Kidney epithelial cell (primary cell): ENCODE measurements around the gene KLHL11. TPM values are rescaled to one million over a fixed set of nuclear protein-coding genes. Genes with fewer than 3 reads are reported as not detected.

Experiments
- DNase-seq: peaks from one replicate; pipeline ENCODE4 v3.0.0-alpha.2; 2010; ENCODE audit warnings: low read depth
- H3K27me3 ChIP-seq: 2 replicates; pipeline ENCODE4 v1.6.0; 2011; ENCODE audit warnings: low read length; ENCODE audit not compliant: control insufficient read depth, insufficient read depth
- H3K36me3 ChIP-seq: 2 replicates; pipeline ENCODE4 v1.5.1; 2011; ENCODE audit warnings: low read length; ENCODE audit not compliant: control insufficient read depth, insufficient read depth
- H3K4me3 ChIP-seq: 2 replicates; pipeline ENCODE4 v1.5.1; 2011; ENCODE audit warnings: low read depth, mild to moderate bottlenecking, control low read depth, low read length
- CTCF ChIP-seq: IDR thresholded peaks from 2 replicates; pipeline ENCODE4 v1.5.1; 2011; ENCODE audit warnings: mild to moderate bottlenecking, moderate library complexity, low read length, control low read depth, inconsistent platforms; ENCODE audit not compliant: insufficient read depth, poor library complexity, severe bottlenecking
- total RNA-seq: library from RNA; depleted of rRNA; stranded (reverse); fragments of >200 nt; gene quantifications from 2 replicates; pipeline ENCODE4 v1.2.3, GENCODE V29; 2015

Gene KLHL11
- total RNA-seq, 1 donor from 2014 or later = 29.2 TPM

DNA sequence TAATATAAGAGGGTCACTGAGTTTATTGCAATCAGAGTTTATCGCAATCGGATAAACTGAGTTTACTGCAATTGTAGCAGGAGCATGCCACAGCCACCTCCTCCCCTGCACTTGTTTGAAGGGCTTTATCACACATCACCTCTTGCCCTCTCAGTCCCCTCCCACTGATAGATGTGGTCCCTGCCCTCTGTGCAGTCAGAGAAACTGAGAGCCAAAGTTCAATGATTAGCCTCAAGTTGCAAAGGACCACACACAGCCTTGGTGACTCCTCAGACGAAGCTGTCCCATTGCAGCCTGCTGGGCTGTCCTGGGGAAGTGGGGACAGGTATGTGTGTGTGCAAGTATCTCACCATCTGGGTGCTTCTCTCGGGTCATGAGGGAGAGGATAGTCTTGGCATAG, 39.9 kb upstream of the KLHL11 start:
- no peak for TF ChIP-seq CTCF
- DNase-seq = no peak
- peaks cover 13% of the 10 kb centered on the region for H3K36me3 ChIP-seq
- no peak overlapping the region for H3K4me3 ChIP-seq
- no peaks in the 10 kb centered on the region for H3K27me3 ChIP-seq

GRCh38 chr17:41904242-41904841, 39.1 kb upstream of the KLHL11 start:
- no peak for DNase-seq
- TF ChIP-seq CTCF = no peak
- H3K27me3 ChIP-seq = no peaks in the 10 kb centered on the region
- H3K36me3 ChIP-seq = peaks cover 10% of the 10 kb centered on the region
- no peak overlapping the region for H3K4me3 ChIP-seq

DNA sequence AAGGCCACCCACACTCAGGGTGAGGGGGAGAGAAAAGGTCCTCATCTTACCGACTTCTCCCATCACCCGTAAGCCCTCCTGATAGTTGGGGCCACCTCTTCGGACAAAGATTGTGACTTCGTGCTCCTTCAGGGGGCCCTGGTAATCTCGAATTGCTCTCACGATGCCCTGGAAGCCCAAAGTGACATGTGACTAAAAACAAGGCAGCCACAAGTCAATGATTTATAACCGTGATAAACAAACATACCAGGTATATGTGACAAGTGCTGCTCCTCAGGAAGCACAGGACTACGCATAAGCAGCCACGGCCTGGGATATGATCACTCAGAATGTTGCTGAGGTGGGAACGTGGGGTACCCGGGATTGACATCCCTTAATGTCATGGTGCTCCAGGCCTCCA, 36.4 kb upstream of the KLHL11 start:
- no peak overlapping the region for H3K4me3 ChIP-seq
- no peak for DNase-seq
- TF ChIP-seq CTCF = no peak
- peaks cover 11% of the 10 kb centered on the region for H3K36me3 ChIP-seq
- H3K27me3 ChIP-seq = no peaks in the 10 kb centered on the region

DNA sequence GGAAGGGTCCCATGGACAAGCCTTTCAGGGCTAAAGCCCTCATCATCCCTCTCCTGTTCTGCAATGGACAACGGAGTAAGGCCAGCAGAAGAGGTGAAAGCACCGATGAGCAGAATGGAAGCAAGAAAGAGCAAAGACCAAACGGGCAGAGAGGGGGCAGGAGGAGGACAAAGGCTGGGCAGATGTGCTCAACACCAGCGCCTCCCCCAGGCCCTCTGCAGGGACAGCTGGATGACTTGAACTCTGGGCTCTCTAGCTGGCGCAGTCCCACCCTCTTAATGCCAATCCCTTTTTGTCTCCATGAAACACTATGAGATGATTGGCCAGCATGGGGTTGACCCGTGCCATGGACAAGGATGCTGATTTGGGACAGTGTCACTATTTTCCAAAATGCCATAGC, 31.5 kb upstream of the KLHL11 start:
- TF ChIP-seq CTCF = no peak
- no peaks in the 10 kb centered on the region for H3K27me3 ChIP-seq
- peaks cover 10% of the 10 kb centered on the region for H3K36me3 ChIP-seq
- H3K4me3 ChIP-seq = no peak overlapping the region
- no peak for DNase-seq

DNA sequence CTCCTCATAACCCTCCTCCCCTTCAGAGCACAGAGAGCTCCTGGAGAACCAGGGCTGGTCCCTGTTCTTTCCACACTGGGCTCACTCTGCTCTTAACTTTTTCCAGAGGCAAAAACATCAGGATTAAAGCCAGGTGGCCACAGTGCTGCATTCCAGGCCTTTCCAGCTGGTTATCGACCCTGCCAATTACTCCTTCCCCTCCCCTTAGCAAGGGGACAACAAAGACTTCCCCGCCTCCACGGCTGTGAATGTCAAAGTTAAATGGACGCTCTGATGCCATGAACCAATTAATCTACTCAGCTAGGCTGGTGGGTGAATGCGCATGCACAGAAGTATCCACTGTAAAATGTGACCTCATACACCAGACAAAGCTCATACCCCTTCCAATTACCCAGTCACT, 30.4 kb upstream of the KLHL11 start:
- Histone ChIP-seq H3K36me3 (peaks cover 7% of the 10 kb centered on the region), H3K4me3 (no peak overlapping the region), H3K27me3 (no peaks in the 10 kb centered on the region)
- no peak for DNase-seq
- TF ChIP-seq CTCF = no peak

DNA sequence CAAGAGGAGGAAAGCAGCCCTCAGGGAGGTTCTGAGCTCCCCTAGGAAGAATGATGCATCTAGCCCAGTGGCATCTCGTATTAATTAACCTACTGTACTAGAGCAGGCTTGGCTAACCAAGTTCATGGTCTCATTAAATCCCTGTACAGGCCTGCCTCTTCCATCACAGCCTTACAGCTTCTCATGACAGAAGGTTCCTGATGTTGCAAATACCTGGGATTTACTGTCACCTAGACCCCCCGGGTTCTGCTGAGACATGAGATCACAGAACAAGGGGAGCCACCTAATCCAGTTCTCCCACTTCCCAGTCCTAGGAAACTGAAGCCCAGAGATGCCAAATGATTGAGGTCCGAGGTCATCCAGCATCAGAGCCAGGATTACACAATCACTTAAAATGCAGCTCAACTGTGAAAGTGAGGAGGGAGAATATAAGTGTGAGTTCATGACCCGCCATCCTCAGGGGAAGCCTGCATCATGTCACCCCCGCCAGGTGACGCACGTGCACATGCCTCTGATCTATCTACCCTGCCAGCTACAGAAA, 29.6 kb upstream of the KLHL11 start:
- no peak for TF ChIP-seq CTCF
- peak; percentile 76 for DNase-seq
- H3K27me3 ChIP-seq = no peaks in the 10 kb centered on the region
- H3K36me3 ChIP-seq = peaks cover 7% of the 10 kb centered on the region
- no peak overlapping the region for H3K4me3 ChIP-seq
